CD4-positive, alpha-beta T cell treated with Interleukin-4 for 1 hour (primary cell): Measurements from ENCODE around the gene GAS2.

Experiments
- DNase-seq, 2 donors: peaks; one replicate each; pipeline ENCODE4 v3.0.0-alpha.2; 2020 to 2022

The GAS2 gene

GRCh38 chr11:22730319-22730718 is 63.9 kb downstream of the GAS2 start:
- DNase-seq = peak in 1 of 2 donors; percentile 15

- no peak for DNase-seq
These were observed 66.2 kb downstream of the GAS2 start for GRCh38 chr11:22732588-22732987.

DNA sequence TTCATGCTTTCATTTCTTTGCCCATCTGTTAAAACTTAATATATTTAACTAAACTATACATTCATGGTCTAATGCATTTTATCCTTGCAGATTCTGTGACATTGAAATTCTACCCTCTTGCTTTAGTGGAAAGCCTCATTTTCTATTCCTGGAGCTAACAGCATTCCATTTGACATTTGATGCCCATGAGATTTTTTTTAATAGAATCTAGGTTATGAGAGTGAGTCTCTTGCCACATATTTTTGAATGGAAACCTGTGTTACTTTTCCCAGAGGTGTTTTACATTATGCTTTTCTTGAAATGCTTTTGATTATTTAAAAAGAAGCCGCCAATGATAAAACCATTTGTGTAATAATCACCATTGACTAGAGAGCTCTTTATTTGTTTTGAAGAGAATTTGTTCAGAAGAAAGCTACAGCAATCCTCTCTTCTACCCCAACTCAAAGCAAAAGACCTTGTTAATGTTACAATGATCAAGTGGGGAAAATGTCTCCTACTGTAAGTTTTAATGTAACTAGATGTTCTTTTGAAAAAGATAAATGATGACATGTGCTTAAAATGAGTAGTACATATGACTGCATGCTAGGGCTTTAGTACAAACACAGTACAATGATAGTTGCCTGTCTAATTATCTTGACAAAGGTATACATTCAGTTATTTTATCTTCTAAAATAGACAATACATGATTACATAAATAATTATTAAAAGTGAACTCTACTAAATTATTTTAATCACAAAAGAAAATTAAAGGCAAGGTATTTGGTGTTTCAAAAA is 67.3 kb downstream of the GAS2 start:
- no peak for DNase-seq

GRCh38 chr11:22734628-22735345 is 68.4 kb downstream of the GAS2 start:
- no peak for DNase-seq

- no peak for DNase-seq
These were observed 75.8 kb downstream of the GAS2 start for GRCh38 chr11:22742157-22742613.

- DNase-seq = no peak
These were observed 83.1 kb downstream of the GAS2 start for GRCh38 chr11:22749536-22749935.

GRCh38 chr11:22752908-22753310 is 86.5 kb downstream of the GAS2 start:
- DNase-seq = no peak

DNA sequence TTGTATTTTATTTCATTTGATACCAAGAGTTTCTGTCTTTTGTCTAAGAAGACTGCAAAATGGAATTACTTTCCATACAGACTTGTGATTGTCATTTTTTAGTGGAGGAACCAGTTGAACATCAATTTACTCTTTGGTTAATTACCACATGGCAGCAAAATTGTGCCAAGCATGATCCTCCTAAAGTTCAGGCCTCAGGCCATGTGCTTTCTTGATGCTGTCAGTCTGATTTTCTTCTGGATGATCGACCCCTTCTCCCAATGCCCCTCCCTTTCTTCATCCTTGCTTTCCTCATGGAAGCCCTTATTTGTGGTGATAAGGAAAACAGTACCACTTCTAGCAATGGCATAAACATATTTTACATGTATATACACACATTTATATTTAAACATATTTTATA is 87.0 kb downstream of the GAS2 start:
- DNase-seq = no peak

- no peak for DNase-seq
These were observed 94.7 kb downstream of the GAS2 start for GRCh38 chr11:22761066-22761465.

DNA sequence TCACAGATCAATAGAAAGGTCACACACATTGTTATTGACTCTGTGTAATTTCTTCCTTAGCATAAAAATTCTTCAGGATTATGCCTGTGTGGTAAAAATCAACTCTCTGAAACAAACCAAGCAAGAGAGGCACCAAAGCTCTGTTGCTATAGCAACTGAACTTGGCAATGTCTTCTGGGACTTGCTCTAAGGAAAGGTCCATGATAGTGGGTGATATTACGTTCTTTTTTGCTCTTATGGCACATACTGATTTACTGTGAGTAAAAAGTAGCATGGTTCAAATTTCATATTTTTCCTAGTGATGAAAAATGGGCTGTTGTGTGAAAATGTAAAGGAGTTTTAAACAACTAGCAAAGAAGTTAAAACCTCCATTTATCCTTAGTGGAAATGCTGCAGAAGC is 96.8 kb downstream of the GAS2 start:
- no peak for DNase-seq

GRCh38 chr11:22764735-22765134 is 98.3 kb downstream of the GAS2 start:
- no peak for DNase-seq

DNA sequence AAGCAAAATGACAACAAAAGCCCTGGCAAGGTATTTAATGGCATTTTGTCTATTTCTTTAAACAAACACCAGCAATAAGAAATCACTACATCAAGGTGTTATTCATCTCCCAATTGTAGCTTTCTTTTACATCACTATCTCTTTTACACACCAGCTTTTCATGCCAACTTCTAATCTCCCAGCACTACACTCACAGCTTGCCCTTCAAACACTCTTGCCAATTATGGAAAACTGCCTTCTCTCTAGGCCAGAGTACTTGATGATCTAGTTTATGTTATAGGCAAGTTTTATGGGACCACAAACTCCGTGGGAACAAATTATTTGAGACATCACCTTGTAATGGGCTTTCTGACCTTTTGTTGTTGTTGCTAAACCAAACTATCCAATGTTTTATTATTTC is 101.9 kb downstream of the GAS2 start:
- DNase-seq = no peak

- no peak for DNase-seq
These were observed 102.7 kb downstream of the GAS2 start for GRCh38 chr11:22769081-22769480.

- DNase-seq = no peak
These were observed 108.3 kb downstream of the GAS2 start for GRCh38 chr11:22774716-22775115.

DNA sequence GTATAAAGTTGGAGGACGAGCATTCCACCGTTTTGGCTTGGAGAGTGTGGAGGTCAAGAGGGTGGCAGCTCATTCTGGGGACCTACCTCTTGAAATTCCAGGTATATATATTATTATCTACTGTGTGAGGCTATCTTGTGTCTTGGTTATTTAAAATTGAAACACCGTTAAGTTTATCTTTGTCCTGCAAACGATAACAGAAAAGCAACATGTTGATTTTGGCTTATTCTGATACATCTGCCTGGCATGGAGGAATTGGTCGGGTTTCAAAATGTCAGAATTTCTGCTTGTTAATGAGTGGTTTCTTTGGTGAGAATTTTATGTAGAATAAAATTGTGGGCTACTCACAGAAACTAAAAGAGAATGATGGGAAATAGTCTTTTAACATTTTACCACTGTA is 108.8 kb downstream of the GAS2 start:
- no peak for DNase-seq

DNA sequence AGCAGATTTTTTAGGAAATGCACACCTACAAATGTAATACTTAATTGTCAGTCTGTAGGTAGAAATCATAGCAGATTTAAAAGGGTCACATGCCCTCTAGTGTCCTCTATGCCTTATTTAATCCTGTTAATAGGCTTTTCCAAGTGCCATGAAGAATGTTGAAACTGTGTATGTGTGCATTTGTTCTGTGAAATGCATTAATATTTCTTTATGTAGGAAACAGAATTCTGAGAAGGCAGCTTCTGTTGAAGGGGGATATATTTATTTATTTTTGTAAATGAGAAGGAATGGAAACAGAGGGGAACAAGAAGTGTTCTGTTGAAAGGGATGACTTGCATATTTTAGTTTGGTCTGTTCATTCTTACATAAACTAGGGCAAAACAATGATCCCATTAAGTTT is 112.2 kb downstream of the GAS2 start:
- DNase-seq = no peak

GRCh38 chr11:22779850-22780249 is 113.4 kb downstream of the GAS2 start:
- DNase-seq = no peak

DNA sequence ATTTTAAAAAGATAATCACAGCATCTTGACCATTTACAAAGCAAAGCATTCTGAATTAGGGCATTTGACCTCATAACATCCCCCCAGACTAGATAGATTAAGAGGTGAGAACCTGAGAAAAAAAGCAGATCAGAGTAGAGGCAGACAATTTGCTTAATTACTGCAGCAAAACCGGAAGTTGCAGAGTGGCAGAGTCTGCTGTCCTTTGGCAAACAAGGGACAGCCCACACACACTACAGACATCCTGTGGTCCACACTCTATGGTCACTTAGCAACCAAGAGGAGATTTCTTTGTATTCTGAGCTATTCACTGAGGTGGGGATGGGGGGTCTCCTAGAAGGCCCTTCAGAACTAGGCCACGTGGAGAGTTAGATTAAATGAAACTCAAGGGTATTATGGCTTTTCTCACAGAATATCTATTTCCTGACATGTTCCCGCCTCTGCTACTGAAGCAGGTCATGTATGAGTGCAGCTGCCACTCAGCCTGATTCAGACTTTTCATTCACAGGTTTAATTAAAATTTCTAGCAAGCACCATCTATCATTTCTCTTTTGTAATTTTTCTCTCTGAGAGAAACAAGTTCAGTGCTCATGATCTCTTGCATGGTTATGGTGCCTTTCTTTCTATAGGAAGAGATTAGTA is 114.7 kb downstream of the GAS2 start:
- DNase-seq = no peak

DNA sequence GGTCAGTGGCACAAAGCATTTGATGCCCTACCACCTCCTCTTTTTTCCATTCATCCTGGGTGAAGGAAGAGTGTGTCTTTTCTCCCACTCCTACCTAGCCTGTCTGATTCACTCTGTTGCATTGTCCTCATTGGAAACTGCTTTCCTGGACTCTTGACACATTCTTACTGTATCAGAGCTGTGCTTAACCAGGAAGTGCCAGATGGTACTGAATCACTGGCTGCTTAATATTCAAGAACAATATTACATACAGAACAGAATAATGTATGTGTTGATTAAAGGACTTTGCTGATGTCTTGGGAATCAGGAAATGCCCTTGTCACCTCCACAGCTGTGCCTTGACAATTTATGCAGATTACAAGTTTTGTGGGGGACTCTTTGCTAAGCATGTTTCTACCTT is 118.8 kb downstream of the GAS2 start:
- DNase-seq = no peak

GRCh38 chr11:22786475-22786874 is 120.1 kb downstream of the GAS2 start:
- DNase-seq = no peak

GRCh38 chr11:22787055-22787454 is 120.6 kb downstream of the GAS2 start:
- no peak for DNase-seq

GRCh38 chr11:22787551-22788162 is 121.2 kb downstream of the GAS2 start:
- peak; percentile 16 to 49 for DNase-seq

GRCh38 chr11:22792497-22792896 is 126.1 kb downstream of the GAS2 start:
- DNase-seq = no peak

DNA sequence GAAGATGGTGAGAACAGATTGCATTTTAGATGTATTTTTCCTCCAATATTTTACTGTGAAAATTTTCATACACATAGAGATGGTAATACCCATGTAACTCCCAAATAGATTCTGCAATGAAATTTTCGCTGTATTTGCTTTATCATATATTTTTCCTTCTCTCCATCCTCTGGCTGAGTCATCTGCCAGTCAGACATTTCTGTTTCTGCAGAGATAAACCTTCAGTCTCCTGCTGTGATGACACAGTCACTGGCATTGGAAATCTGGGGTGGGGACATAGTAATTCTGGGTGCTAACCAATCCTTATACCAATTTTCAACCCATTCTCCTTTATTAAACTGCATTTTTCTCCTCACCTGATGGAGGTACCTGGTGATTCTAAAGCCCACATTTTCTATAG is 129.5 kb downstream of the GAS2 start:
- DNase-seq = no peak
